ENCODE data around the gene GPR15LG. TPM values are rescaled to one million over a fixed set of nuclear protein-coding genes. Genes with fewer than 3 reads are reported as not detected.

GPR15LG gene
- total RNA-seq, 1 experiment from 2014 or later, result not detected

DNA sequence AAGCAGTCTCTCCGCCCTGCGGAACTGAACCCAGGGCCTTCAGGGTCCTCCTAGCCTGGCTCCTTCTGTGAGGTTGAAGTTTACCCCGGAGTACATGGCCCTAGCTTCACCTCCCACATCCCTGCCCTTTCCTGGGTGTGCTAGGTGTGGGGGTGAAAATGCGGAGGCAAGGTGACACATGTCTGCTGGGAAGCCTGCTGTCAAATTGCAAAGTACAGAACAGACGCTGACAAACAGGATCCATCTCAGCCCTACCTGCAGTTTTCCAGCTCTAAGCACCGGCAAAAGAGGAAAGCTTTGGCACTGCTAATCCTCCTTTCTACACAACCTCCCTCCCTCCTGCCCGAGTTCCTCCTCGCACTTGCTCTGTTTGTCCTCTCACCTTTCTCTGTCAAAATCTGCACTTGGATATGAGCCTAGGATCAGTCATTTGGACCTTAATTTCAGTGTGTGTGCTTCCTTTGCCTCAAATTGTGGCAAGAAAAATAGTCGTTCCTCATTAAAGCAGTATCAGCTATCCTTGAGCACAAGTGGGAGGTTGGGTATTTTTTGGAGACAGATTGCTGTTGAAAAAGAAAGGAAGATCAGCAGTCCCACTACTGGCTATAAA lies 14.4 kb upstream of the GPR15LG start:
- no peak for TF ChIP-seq ZNF274 (IDR thresholded peaks at IDR 0.05; ENCODE audit: low read depth, low read length)
- no peak for TF ChIP-seq ZFX (IDR thresholded peaks at IDR 0.05)
- TF ChIP-seq EZH2 (IDR thresholded peaks at IDR 0.05), result no peak
- TF ChIP-seq, protein P1, sequence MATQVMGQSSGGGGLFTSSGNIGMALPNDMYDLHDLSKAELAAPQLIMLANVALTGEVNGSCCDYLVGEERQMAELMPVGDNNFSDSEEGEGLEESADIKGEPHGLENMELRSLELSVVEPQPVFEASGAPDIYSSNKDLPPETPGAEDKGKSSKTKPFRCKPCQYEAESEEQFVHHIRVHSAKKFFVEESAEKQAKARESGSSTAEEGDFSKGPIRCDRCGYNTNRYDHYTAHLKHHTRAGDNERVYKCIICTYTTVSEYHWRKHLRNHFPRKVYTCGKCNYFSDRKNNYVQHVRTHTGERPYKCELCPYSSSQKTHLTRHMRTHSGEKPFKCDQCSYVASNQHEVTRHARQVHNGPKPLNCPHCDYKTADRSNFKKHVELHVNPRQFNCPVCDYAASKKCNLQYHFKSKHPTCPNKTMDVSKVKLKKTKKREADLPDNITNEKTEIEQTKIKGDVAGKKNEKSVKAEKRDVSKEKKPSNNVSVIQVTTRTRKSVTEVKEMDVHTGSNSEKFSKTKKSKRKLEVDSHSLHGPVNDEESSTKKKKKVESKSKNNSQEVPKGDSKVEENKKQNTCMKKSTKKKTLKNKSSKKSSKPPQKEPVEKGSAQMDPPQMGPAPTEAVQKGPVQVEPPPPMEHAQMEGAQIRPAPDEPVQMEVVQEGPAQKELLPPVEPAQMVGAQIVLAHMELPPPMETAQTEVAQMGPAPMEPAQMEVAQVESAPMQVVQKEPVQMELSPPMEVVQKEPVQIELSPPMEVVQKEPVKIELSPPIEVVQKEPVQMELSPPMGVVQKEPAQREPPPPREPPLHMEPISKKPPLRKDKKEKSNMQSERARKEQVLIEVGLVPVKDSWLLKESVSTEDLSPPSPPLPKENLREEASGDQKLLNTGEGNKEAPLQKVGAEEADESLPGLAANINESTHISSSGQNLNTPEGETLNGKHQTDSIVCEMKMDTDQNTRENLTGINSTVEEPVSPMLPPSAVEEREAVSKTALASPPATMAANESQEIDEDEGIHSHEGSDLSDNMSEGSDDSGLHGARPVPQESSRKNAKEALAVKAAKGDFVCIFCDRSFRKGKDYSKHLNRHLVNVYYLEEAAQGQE (IDR thresholded peaks at IDR 0.05; ENCODE audit: low read depth), result no peak
- TF ChIP-seq FOSL1 (IDR thresholded peaks at IDR 0.05; ENCODE audit: low read depth), result no peak
- no peak for TF ChIP-seq YY1 (IDR thresholded peaks at IDR 0.05; ENCODE audit: extremely low read depth, insufficient replicate concordance, low read depth, low read length)
- no peak for TF ChIP-seq RAD21 (IDR thresholded peaks at IDR 0.05; ENCODE audit: low read depth)
- no peak overlapping the region for H3K4me2 ChIP-seq (ENCODE audit: low read length)
- H4K20me1 ChIP-seq (ENCODE audit: insufficient read depth), result no peaks in the 10 kb centered on the region
- H3K36me3 ChIP-seq (ENCODE audit: control insufficient read depth in 1 of 2, insufficient read depth in 2 of 2, low read length in 2 of 2), result peaks cover 4 to 5% of the 10 kb centered on the region in 2 experiments; a peak in 3 of 4 replicates
- H3K9ac ChIP-seq (ENCODE audit: low read length), result no peak overlapping the region
- ATAC-seq (no peak), DNase-seq (ENCODE audit: low read depth, low spot score) (no peak)
- no peak overlapping the region for H3K4me3 ChIP-seq (replicated peaks in 1 of 2; ENCODE audit: low read depth in 1 of 2, low read length in 2 of 2)
- H3K9me2 ChIP-seq (ENCODE audit: insufficient read depth), result no peaks in the 10 kb centered on the region
- ChIA-PET RAD21 (ENCODE audit: low non-redundant PET in 1 of 2, low total read pairs in 2 of 2, uncharacterized antibody in 2 of 2, unreplicated experiment in 2 of 2) (no interaction called here), CTCF (interaction anchor here (1.4 kb wide), 1 partner anchor 11 kb away, joined by 3 read pairs; no protein-coding TSS in a partner anchor), POLR2A (no interaction called here)
- no peak overlapping the region for H3K27ac ChIP-seq (ENCODE audit: low read depth, low read length)
- BruUV-seq (replicated peaks), result no TSS peak
- intact Hi-C loops (cut with micrococcal nuclease), result no loop called here
- H3K27me3 ChIP-seq (ENCODE audit: insufficient read depth, low read length), result peaks cover 1% of the 10 kb centered on the region; the same call in 1 of the 2 replicates
- no peaks in the 10 kb centered on the region for H3K4me1 ChIP-seq (ENCODE audit: control insufficient read depth in 1 of 2, insufficient read depth in 2 of 2, low read length in 2 of 2)
- no peak overlapping the region for H2AFZ ChIP-seq (ENCODE audit: low read depth, low read length, poor library complexity, severe bottlenecking)
- H3K9me3 ChIP-seq (ENCODE audit: control insufficient read depth in 1 of 2, insufficient read depth in 1 of 2, low read depth in 1 of 2, low read length in 2 of 2), result no peaks in the 10 kb centered on the region
- no peaks in the 10 kb centered on the region for H3K79me2 ChIP-seq (ENCODE audit: insufficient read depth, low read length)
